ENCODE results near the gene MXD1.

DNA sequence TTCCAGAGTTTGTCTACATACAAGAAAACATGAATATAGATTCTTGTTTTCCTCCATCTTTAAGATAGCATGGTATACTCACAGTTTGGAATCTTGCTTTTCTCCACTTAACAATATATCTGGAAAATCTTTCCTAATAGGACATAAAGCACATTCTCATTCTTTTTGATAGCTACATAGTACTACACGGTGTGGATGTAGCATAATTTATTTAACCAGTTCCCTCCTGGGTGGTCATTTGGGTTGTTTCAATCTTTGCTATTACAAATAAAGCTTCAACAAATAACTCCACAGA is 19.7 kb downstream of the MXD1 start:
- TF ChIP-seq, protein P1, sequence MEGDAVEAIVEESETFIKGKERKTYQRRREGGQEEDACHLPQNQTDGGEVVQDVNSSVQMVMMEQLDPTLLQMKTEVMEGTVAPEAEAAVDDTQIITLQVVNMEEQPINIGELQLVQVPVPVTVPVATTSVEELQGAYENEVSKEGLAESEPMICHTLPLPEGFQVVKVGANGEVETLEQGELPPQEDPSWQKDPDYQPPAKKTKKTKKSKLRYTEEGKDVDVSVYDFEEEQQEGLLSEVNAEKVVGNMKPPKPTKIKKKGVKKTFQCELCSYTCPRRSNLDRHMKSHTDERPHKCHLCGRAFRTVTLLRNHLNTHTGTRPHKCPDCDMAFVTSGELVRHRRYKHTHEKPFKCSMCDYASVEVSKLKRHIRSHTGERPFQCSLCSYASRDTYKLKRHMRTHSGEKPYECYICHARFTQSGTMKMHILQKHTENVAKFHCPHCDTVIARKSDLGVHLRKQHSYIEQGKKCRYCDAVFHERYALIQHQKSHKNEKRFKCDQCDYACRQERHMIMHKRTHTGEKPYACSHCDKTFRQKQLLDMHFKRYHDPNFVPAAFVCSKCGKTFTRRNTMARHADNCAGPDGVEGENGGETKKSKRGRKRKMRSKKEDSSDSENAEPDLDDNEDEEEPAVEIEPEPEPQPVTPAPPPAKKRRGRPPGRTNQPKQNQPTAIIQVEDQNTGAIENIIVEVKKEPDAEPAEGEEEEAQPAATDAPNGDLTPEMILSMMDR (IDR thresholded peaks at IDR 0.05; ENCODE audit: low read length): no peak
- no peak for TF ChIP-seq EZH2phosphoT487 (IDR thresholded peaks at IDR 0.05; ENCODE audit: low read length)

Measured in MM.1S (cell line).